Kidney (tissue), 14 donors: ENCODE results near the gene ASS1. TPM values are rescaled to one million over a fixed set of nuclear protein-coding genes. Genes with fewer than 3 reads are reported as not detected.

Experiments
- DNase-seq, 5 donors: peaks; one replicate each; pipeline ENCODE4 v3.0.0-alpha.2; 2013 to 2020
- FAIRE-seq: peaks from 2 replicates; lab custom pipeline; 2012; peaks lifted over from hg19 to GRCh38; lab: Jason Lieb, UNC
- H3K27ac ChIP-seq, 2 donors: one replicate each; pipeline ENCODE4 v1.7.0; 2013; ENCODE audit warnings: low read depth in 2 of 2, low read length in 2 of 2, inconsistent platforms in 1 of 2
- H3K27me3 ChIP-seq: one replicate; pipeline ENCODE4 v1.7.1; 2013; ENCODE audit warnings: low read length, inconsistent platforms; ENCODE audit not compliant: control insufficient read depth, insufficient read depth
- H3K36me3 ChIP-seq, 3 donors: one replicate each; pipeline versions ENCODE4 v1.7.0 to v1.7.1; 2013; ENCODE audit warnings: low read length in 3 of 3, control low read depth in 1 of 3, inconsistent platforms in 1 of 3; ENCODE audit not compliant: insufficient read depth in 3 of 3, control insufficient read depth in 2 of 3
- H3K4me1 ChIP-seq, 3 donors: one replicate each; pipeline versions ENCODE4 v1.7.0 to v1.7.1; 2013; ENCODE audit warnings: low read length in 3 of 3, inconsistent platforms in 1 of 3, low read depth in 1 of 3; ENCODE audit not compliant: control insufficient read depth in 2 of 3, insufficient read depth in 2 of 3
- H3K4me3 ChIP-seq, 3 donors: one replicate each; pipeline versions ENCODE4 v1.7.0 to v1.8.1; 2013; ENCODE audit warnings: low read length in 3 of 3, control low read depth in 1 of 3, inconsistent platforms in 1 of 3
- H3K9ac ChIP-seq, 3 donors: one replicate each; pipeline versions ENCODE4 v1.7.0 to v1.7.1; 2013; ENCODE audit warnings: low read length in 3 of 3, control low read depth in 1 of 3, inconsistent platforms in 1 of 3
- H3K9me3 ChIP-seq, 3 donors: one replicate each; pipeline versions ENCODE4 v1.7.0 to v1.7.1; 2013; ENCODE audit warnings: low read length in 3 of 3, control low read depth in 1 of 3, inconsistent platforms in 1 of 3; ENCODE audit not compliant: control insufficient read depth in 2 of 3, insufficient read depth in 1 of 3
- intact Hi-C: fragments of 100-400 bp; cut with DNase I; formaldehyde crosslinking; loops from one replicate; pipeline ENCODE4 v1.11.1; 2022
- polyA plus RNA-seq: library from polyadenylated mRNA; stranded (reverse); fragments of 350-450 nt; fragmentation: Illumina TruSeq; extraction: RNeasy Lipid Tissue Mini Kit (QIAGEN cat#74804); gene quantifications from one replicate; pipeline ENCODE4 v1.2.3, GENCODE V29; 2014; ENCODE audit warnings: low read depth, low replicate concordance; ENCODE audit not compliant: insufficient read depth
- total RNA-seq: library from RNA; stranded (reverse); fragmentation: NEBNext Ultra II Directional; extraction: Animal tissue kit (Norgen Biotek cat#: 25700); gene quantifications from one replicate; pipeline ENCODE4 v1.2.1, GENCODE V29; 2021
- TF ChIP-seq, protein P1 (sequence below): IDR thresholded peaks from 3 replicates; pipeline ENCODE4 v1.5.1; 2012; ENCODE audit warnings: mild to moderate bottlenecking, moderate library complexity, borderline replicate concordance; ENCODE audit not compliant: insufficient read depth; ENCODE audit errors: extremely low read depth
- donor health status: control.
- donor health status: control.
- donor health status: control.
- donor health status: control.
- donor health status: control.
- donor health status: DM: yes; HTN: yes; CAD: no.
- donor health status: Normal renal cell carcinoma (clear cell type).

ASS1 gene
- total and polyA plus RNA-seq, 2 donors from 2014 or later: 124 to 1,185 TPM

DNA sequence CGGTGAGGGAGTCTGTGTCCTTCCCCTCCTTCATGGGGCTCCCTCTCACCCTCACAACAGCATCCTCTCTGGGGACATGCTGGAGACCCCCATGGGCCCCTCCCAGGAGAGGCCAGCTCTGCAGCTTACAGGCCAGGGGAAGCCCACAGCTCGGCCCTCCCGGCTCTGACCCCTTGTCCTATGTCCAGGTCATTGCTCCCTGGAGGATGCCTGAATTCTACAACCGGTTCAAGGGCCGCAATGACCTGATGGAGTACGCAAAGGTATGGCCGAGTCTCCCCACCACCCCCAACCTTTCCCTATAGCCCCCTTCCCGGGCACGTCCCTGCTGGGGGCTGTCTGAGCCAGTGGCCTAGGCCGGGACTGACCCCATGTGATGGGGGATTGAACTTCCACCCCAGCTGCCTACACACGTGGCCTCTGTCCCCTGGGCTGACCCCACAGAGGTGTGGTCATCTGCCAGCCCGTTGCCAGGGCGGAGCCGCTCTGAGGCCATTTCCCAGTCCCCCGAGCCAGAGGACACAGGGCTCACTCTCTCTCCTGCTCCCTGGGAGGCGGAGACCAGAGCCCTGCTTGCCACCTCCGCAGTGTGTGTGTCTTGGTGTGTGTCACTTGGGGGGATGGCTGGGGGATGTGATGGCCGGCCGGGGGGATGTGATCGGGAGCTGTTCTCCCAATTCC, 21.9 kb downstream of the ASS1 start:
- intact Hi-C loops: no loop called here
- Histone ChIP-seq H3K9me3 (no peaks in the 10 kb centered on the region), H3K4me3 (no peak overlapping the region), H3K27ac (no peak overlapping the region), H3K4me1 (no peaks in the 10 kb centered on the region), H3K9ac (no peak overlapping the region), H3K36me3 (peaks cover 0 to 26% (median 0%) of the 10 kb centered on the region in 3 donors), H3K27me3 (peaks cover 8% of the 10 kb centered on the region)
- TF ChIP-seq, protein P1, sequence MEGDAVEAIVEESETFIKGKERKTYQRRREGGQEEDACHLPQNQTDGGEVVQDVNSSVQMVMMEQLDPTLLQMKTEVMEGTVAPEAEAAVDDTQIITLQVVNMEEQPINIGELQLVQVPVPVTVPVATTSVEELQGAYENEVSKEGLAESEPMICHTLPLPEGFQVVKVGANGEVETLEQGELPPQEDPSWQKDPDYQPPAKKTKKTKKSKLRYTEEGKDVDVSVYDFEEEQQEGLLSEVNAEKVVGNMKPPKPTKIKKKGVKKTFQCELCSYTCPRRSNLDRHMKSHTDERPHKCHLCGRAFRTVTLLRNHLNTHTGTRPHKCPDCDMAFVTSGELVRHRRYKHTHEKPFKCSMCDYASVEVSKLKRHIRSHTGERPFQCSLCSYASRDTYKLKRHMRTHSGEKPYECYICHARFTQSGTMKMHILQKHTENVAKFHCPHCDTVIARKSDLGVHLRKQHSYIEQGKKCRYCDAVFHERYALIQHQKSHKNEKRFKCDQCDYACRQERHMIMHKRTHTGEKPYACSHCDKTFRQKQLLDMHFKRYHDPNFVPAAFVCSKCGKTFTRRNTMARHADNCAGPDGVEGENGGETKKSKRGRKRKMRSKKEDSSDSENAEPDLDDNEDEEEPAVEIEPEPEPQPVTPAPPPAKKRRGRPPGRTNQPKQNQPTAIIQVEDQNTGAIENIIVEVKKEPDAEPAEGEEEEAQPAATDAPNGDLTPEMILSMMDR: no peak
- DNase-seq (no peak), FAIRE-seq (no peak)

DNA sequence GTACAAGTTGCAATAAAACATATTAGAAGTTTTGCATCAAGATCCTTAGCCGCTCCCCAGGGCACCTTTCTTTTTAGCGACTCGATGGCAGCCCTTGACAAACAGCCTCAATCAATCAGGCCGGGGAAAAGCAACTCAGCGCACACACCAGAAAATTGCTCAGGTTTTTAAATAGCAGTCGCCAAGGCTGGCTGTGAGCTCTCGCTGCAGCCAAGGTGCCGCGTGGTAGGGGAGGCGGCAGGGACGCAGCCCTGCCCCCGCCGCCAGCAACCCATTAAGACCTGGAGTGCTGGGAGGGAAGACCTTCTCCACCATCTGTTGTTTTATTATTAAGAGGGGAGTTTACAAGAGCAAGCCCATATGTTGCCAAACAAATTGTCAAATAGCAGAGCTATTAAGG, 22.6 kb downstream of the ASS1 start:
- Histone ChIP-seq H3K36me3 (peaks cover 0 to 26% (median 0%) of the 10 kb centered on the region in 3 donors), H3K27ac (no peak overlapping the region), H3K4me3 (no peak overlapping the region), H3K4me1 (no peaks in the 10 kb centered on the region), H3K27me3 (peaks cover 8% of the 10 kb centered on the region), H3K9me3 (no peaks in the 10 kb centered on the region), H3K9ac (no peak overlapping the region)
- intact Hi-C loops: no loop called here
- TF ChIP-seq, protein P1: no peak
- FAIRE-seq (no peak), DNase-seq (peak in 1 of 5 donors; percentile 57)

DNA sequence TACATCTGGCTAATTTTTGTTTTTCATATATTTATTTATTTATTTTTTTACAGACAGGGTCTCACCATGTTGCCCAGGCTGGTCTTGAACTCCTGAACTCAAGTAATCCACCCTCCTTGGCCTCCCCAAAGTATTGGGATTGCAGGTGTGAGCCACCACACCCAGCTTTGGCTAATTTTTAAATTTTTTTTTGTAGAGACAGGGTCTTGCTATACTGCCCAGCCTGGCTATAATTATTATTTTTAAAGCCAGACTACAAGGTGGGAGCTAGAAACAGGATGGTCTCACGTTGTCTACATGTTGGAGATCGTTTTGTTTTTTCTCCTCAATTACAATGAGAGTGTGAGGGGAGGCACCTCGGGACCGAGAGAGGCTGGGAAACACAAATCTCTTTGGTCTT, 23.8 kb downstream of the ASS1 start:
- H3K9ac ChIP-seq: no peak overlapping the region
- H3K9me3 ChIP-seq: no peaks in the 10 kb centered on the region
- intact Hi-C loops: no loop called here
- H3K27me3 ChIP-seq: peaks cover 8% of the 10 kb centered on the region
- peaks cover 0 to 27% (median 0%) of the 10 kb centered on the region in 3 donors for H3K36me3 ChIP-seq
- DNase-seq (no peak), FAIRE-seq (no peak)
- no peak overlapping the region for H3K4me3 ChIP-seq
- no peak overlapping the region for H3K27ac ChIP-seq
- no peaks in the 10 kb centered on the region for H3K4me1 ChIP-seq
- TF ChIP-seq, protein P1: no peak
